Measurements from ENCODE around the gene PPL. TPM values are rescaled to one million over a fixed set of nuclear protein-coding genes. Genes with fewer than 3 reads are reported as not detected.

Gene PPL
- total and polyA plus RNA-seq, 2 of the 8 experiments (the other 6 are each of a cell fraction or from before 2014, with no cell fraction given) = 11.3 to 29.5 TPM

DNA sequence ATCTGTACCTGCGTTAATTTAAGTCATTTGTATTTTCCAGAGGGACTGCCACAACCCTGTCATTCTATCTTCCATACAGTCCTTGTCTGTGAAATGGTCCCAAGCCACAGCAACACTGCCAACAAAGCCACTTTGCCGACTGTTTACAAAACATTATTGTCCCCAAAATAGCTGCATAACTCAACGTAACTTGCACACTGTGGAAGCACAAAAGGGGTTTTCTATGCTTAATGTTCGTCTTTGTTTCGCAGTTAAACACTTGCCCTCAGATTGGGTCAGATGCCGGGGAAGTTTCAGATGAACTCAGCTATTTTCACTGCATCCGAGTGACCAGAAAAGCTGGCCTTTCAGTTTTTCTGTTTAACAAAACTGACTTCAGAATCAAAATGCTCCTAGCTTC is 25.8 kb upstream of the PPL start:
- no peaks in the 10 kb centered on the region for H3K9me3 ChIP-seq (ENCODE audit: insufficient read depth in 2 of 2, low read depth in 1 of 2, low read length in 1 of 2)
- H4K91ac ChIP-seq (replicated peaks; ENCODE audit: insufficient read length, low read length) = no peak overlapping the region
- H3K23ac ChIP-seq (ENCODE audit: insufficient read length) = no peak overlapping the region
- ChIA-PET CTCF (ENCODE audit: partially characterized antibody) (interaction anchor here (0.5 to 2.1 kb wide), 4 partner anchors 20 to 130 kb away, joined by 3 to 5 read pairs (median 3); no protein-coding TSS in a partner anchor), POLR2A (ENCODE audit: partially characterized antibody) (no interaction called here)
- no peak overlapping the region for H2BK5ac ChIP-seq (ENCODE audit: low read depth, low read length)
- no peak for DNase-seq (ENCODE audit: low read depth in 1 of 2, low spot score in 2 of 2)
- H3K9ac ChIP-seq (replicated peaks in 1 of 4; ENCODE audit: extremely low read depth in 1 of 4, low read depth in 3 of 4, low read length in 3 of 4) = no peak overlapping the region
- 85% methylated on average over 7 of the region's 7 CpGs; no CpG with 5 or more reads in 1 of the 2 experiments for WGBS, 2 experiments (ENCODE audit: extremely low coverage in 1 of 2, insufficient coverage in 1 of 2, insufficient read length in 1 of 2, insufficient replicate concordance in 2 of 2, low coverage in 1 of 2, low lambda C conversion rate in 2 of 2, missing lambda C conversion rate in 1 of 2)
- 0 out of 2 replicates have a peak, but pooled peaks cover 3% of the 10 kb centered on the region for H3K79me1 ChIP-seq (ENCODE audit: low read depth, low read length)
- H2BK12ac ChIP-seq (ENCODE audit: low read depth, low read length) = no peak overlapping the region
- H2AFZ ChIP-seq (ENCODE audit: low read length) = 0 out of 2 replicates have a peak overlapping the region, but pooled peaks have one; percentile 40
- H2BK20ac ChIP-seq (ENCODE audit: low read length) = no peak overlapping the region
- TF ChIP-seq JUND (IDR thresholded peaks at IDR 0.05; ENCODE audit: low read length) = no peak
- no peak for TF ChIP-seq MAFK (IDR thresholded peaks at IDR 0.05; ENCODE audit: low read depth, low read length)
- no peak for TF ChIP-seq RNF2 (IDR thresholded peaks at IDR 0.05; ENCODE audit: borderline replicate concordance, low read depth, low read length, missing control alignments, poor library complexity, severe bottlenecking)
- no peak for TF ChIP-seq YY1 (IDR thresholded peaks at IDR 0.05; ENCODE audit: low read depth, low read length)
- no peak for TF ChIP-seq NRF1 (IDR thresholded peaks at IDR 0.05; ENCODE audit: low read depth, low read length)
- no peak for TF ChIP-seq TBP (IDR thresholded peaks at IDR 0.05; ENCODE audit: low read depth, low read length)
- no peaks in the 10 kb centered on the region; a peak in 2 of 7 replicates for H3K27me3 ChIP-seq (replicated peaks in 1 of 4; ENCODE audit: control insufficient read depth in 3 of 4, extremely low read depth in 1 of 4, insufficient read depth in 3 of 4, low read length in 3 of 4)
- no peak overlapping the region for H3K18ac ChIP-seq (ENCODE audit: extremely low read depth, low read length)
- H3K4me3 ChIP-seq (ENCODE audit: extremely low read depth in 1 of 4, insufficient read depth in 2 of 4, low read depth in 3 of 4, low read length in 4 of 4) = no peak overlapping the region
- H2AK5ac ChIP-seq (ENCODE audit: low read depth, low read length) = no peak overlapping the region
- H4K5ac ChIP-seq (ENCODE audit: insufficient read length, low read depth, low read length) = no peak overlapping the region
- no peak overlapping the region for H4K8ac ChIP-seq (ENCODE audit: extremely low read depth, insufficient read depth, low read length)
- H3K79me2 ChIP-seq (ENCODE audit: control insufficient read depth in 1 of 2, insufficient read depth in 2 of 2, low read length in 2 of 2) = no peaks in the 10 kb centered on the region
- H2BK15ac ChIP-seq (ENCODE audit: low read length) = no peak overlapping the region
- peaks cover 6% of the 10 kb centered on the region for H3K23me2 ChIP-seq (ENCODE audit: low read depth, low read length)
- FAIRE-seq = peak; percentile 65
- H2BK120ac ChIP-seq (replicated peaks; ENCODE audit: low read depth, low read length) = no peak overlapping the region
- no peaks in the 10 kb centered on the region for H3K36me3 ChIP-seq (ENCODE audit: control insufficient read depth in 2 of 4, insufficient read depth in 4 of 4, low read length in 3 of 4)
- H3K4me2 ChIP-seq (ENCODE audit: insufficient read depth in 1 of 2, low read depth in 2 of 2, low read length in 2 of 2) = no peak overlapping the region
- peaks cover 0 to 3% of the 10 kb centered on the region in 2 experiments for H4K20me1 ChIP-seq (replicated peaks in 1 of 2; ENCODE audit: control insufficient read depth in 1 of 2, insufficient read depth in 2 of 2, low read length in 2 of 2)
- no peak overlapping the region for H3K4ac ChIP-seq (replicated peaks; ENCODE audit: insufficient read length, low read depth, low read length)
- peaks cover 0 to 9% (median 8%) of the 10 kb centered on the region in 4 experiments; a peak in 6 of 7 replicates for H3K4me1 ChIP-seq (replicated peaks in 1 of 4; ENCODE audit: control insufficient read depth in 3 of 4, insufficient read depth in 4 of 4, low read length in 3 of 4)
- H3K14ac ChIP-seq (ENCODE audit: insufficient read length) = no peak overlapping the region
- no peak overlapping the region for H3K27ac ChIP-seq (ENCODE audit: low read depth, low read length)
- no peak overlapping the region for H3K56ac ChIP-seq (replicated peaks; ENCODE audit: insufficient read length, low read depth, low read length)

All from H1 (cell line).